Cardiac fibroblast (primary cell): ENCODE measurements around the gene THG1L.

ENCODE experiments used
- DNase-seq, 2 donors: peaks; one replicate each; pipeline versions ENCODE4 v3.0.0 to v3.0.0-alpha.2; 2010; ENCODE audit warnings: low read depth in 2 of 2
- H3K4me3 ChIP-seq, 2 donors: replicated peaks in 1 of 2; 1 replicate in 1 of 2; 2 replicates in 1 of 2; pipeline ENCODE4 v1.5.1; 2011; ENCODE audit warnings: low read depth in 2 of 2, low read length in 2 of 2, mild to moderate bottlenecking in 2 of 2, moderate library complexity in 1 of 2
- TF ChIP-seq, protein P1 (sequence below): IDR thresholded peaks from one replicate; pipeline ENCODE4 v1.5.1; 2011; ENCODE audit warnings: low read depth, mild to moderate bottlenecking, low read length, inconsistent platforms

THG1L gene

DNA sequence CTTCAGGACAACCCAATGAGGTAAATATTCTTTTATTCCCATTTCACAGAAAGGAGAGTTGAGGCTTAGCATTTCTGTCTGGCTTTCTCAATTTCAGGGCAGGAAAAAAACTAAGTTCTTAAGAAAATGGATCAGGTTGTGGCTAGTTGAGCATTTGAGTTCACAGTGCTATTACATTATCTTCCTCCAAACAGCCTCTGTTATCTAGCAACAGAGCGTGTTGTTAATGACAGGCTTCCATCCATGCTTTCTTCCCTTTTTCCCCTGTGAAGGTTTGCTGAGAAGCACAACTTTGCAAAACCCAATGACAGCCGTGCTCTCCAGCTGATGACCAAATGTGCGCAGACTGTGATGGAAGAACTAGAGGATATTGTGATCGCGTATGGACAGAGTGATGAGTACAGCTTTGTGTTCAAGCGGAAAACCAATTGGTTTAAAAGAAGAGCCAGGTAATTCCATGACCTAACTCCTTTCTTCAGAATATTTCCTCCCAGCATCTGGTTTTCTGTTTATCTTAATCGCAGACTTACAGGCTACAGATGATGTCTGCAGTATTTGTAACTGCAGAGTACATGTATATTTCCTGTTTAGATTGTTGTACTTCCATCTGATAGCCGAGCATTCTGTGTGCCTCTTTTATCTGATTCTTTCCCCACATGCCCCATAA, 1.5 kb downstream of the THG1L start:
- DNase-seq: no peak
- TF ChIP-seq, protein P1, sequence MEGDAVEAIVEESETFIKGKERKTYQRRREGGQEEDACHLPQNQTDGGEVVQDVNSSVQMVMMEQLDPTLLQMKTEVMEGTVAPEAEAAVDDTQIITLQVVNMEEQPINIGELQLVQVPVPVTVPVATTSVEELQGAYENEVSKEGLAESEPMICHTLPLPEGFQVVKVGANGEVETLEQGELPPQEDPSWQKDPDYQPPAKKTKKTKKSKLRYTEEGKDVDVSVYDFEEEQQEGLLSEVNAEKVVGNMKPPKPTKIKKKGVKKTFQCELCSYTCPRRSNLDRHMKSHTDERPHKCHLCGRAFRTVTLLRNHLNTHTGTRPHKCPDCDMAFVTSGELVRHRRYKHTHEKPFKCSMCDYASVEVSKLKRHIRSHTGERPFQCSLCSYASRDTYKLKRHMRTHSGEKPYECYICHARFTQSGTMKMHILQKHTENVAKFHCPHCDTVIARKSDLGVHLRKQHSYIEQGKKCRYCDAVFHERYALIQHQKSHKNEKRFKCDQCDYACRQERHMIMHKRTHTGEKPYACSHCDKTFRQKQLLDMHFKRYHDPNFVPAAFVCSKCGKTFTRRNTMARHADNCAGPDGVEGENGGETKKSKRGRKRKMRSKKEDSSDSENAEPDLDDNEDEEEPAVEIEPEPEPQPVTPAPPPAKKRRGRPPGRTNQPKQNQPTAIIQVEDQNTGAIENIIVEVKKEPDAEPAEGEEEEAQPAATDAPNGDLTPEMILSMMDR: no peak

DNA sequence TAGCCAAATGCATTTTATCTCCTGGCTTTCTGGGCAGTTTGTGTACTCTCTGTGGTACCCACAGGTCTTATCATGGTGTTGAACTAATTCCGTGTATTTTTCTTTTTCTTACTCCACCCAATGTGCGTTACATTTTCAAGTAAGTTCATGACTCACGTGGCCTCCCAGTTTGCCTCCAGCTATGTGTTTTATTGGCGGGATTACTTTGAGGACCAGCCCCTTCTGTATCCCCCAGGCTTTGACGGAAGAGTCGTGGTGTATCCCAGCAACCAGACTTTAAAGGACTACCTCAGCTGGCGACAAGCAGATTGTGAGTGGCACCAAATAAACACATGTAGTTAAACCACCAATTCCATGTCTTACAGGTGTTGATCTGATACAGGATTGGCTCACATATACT, 3.2 kb downstream of the THG1L start:
- no peak for DNase-seq
- H3K4me3 ChIP-seq: no peak overlapping the region
- TF ChIP-seq, protein P1: no peak

More for the DNA sequence above, 1.5 kb downstream of the THG1L start:
- H3K4me3 ChIP-seq: no peak overlapping the region

DNA sequence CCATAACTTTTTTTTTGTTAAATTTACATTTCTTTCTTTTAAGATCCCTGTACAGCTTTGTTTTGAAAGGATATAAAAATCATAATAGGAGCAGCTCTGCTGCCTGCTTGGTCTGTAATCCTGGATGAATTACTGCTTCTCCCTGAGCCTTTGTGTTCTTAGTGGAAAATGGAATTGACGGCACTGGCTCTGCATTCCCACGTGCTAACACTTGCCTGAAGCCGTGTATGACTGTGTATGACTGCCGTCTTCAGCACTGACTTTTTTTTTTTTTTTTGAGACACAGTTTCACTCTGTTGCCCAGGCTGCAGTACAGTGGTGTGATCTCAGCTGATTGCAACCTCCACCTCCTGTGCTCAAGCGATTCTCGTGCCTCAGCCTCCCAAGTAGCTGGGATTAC, 4.8 kb downstream of the THG1L start:
- H3K4me3 ChIP-seq: no peak overlapping the region
- no peak for DNase-seq
- TF ChIP-seq, protein P1: no peak

DNA sequence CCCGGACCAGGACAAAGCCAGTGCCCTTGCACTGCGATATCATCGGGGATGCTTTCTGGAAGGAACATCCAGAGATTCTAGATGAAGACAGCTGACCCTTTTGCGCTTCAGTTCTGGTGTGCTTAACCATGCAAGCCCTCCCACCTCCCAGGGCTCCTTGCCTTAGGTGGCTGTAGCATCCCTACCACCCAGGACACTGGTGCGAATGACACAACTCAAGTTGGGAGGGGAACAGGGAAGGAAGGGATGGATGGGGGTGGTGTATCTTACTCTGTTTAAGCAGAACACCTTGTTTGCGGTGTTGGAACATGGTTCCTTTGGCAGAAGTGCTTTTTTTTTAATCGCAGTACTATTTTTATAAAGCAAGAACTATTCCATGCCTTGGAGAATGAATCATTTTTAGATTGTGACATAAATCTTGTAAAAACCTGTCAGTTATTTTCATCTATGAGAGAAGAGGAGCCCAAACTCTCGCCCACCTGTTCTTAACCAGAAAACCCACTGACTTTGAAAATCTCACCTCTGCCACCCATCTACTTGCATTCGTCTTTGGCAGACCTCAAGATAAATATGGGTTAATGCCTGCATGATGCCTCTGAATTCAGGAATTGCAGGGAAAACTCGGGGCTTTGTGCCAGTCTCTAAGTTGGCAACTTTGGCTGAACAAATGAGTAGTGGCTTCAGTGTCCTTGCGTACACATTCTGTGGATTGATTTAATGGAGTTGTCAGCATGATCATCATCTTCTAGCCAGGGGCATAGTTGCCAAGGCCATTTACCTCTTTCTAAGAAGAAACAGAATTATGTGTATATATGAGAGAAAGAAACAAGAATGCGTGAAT, 8.4 kb downstream of the THG1L start:
- no peak overlapping the region for H3K4me3 ChIP-seq
- no peak for DNase-seq
- TF ChIP-seq, protein P1: no peak

DNA sequence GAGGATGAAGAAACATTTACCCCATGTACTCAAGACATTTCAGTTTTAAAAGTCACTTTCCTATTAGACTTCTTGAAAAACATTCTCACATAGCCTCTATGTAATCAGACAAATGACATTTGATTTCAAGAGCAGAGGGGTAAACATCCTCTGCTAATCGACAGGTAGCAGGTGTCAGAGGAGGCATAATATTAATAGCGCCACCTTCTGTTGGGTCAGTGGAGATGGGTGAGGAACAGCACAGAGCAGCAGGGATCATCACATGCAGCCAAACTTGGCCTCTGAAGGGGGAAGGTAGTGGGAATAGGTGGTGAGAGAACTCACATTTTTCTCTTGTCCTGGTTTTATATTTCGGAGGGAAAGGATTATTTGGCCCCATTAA, 9.0 kb downstream of the THG1L start:
- TF ChIP-seq, protein P1: peak; percentile 59
- no peak overlapping the region for H3K4me3 ChIP-seq
- no peak for DNase-seq

DNA sequence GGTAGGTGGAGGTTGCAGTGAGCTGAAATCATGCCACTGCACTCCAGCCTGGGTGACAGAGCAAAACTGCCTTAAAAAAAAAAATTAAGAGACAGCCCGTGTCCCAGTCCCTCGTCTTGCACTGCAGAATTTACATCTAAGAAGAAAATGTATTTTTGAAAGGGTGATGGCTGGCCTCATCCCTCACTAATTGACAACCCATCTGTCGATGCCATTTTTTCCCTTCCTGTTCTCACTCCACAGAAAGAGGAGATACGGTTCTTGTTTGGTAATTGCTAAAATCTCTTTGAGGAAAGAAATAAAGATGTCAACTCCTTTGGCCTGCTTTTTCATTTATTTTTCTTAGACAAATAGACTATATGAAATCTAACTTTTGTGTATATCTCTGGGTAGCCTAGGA, 9.9 kb downstream of the THG1L start:
- no peak overlapping the region for H3K4me3 ChIP-seq
- DNase-seq: no peak
- TF ChIP-seq, protein P1: no peak
